ENCODE measurements around the gene MAPT. TPM values are rescaled to one million over a fixed set of nuclear protein-coding genes. Genes with fewer than 3 reads are reported as not detected.
"Not testable (repeated sequence)": the region's sequence is repeated elsewhere in the genome, so short reads cannot be mapped to it uniquely, and the experiment has no call there.

MAPT gene
- polyA plus RNA-seq, 1 experiment, result 0.27 TPM

DNA sequence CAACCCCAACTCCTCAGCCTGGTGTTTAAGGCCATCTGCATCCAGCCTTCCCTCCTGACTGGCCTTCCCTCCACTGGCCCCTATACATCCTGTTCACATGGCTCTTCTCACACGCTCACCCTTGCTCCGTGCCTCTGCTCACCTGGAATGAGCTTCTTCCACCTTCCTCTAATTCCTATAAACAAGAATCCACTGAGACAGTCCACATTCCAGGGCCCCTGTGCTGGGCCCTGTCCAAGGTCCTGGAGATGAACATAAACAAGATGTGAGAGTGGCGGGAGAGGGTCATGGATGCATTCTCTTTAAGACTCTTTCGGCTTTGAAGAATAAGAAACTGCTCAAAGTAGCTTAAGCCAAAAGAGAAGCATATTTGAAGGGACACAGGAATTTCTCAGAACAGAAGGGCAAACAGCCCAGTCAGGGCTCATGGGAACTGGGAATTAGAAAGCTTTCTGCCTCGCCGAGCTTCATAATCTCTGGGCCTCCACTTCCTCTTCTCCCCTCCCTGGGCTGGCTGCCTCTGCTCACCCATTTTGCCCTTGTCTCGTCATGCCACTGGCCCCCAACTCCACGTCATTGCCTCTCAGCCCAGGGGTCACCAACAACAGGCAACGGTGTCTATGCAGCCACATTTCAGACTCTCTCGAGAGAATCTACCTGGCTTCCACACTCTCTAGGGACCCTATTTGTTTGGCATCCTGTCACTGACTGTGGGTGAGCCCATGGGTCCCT lies 36.2 kb upstream of the MAPT start:
- H3K27ac ChIP-seq (ENCODE audit: low read depth, low read length), result no peak overlapping the region
- ChIA-PET POLR2A (no interaction called here), CTCF (interaction anchor here (0.6 to 1.3 kb wide), 2 partner anchors 26 to 162 kb away, joined by 3 to 7 read pairs; no protein-coding TSS in a partner anchor)
- H3K4me3 ChIP-seq (ENCODE audit: low read depth, low read length), result no peak overlapping the region
- no peak for DNase-seq (ENCODE audit: low read depth, low spot score)
- H3K9me3 ChIP-seq (ENCODE audit: control insufficient read depth, insufficient read depth, low read length), result no peaks in the 10 kb centered on the region
- H3K27me3 ChIP-seq (ENCODE audit: control insufficient read depth, insufficient read depth, low read length), result peaks cover 3% of the 10 kb centered on the region
- TF ChIP-seq, protein P1, sequence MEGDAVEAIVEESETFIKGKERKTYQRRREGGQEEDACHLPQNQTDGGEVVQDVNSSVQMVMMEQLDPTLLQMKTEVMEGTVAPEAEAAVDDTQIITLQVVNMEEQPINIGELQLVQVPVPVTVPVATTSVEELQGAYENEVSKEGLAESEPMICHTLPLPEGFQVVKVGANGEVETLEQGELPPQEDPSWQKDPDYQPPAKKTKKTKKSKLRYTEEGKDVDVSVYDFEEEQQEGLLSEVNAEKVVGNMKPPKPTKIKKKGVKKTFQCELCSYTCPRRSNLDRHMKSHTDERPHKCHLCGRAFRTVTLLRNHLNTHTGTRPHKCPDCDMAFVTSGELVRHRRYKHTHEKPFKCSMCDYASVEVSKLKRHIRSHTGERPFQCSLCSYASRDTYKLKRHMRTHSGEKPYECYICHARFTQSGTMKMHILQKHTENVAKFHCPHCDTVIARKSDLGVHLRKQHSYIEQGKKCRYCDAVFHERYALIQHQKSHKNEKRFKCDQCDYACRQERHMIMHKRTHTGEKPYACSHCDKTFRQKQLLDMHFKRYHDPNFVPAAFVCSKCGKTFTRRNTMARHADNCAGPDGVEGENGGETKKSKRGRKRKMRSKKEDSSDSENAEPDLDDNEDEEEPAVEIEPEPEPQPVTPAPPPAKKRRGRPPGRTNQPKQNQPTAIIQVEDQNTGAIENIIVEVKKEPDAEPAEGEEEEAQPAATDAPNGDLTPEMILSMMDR (IDR thresholded peaks at IDR 0.05; ENCODE audit: low read depth, low read length), result no peak

GRCh38 chr17:45861165-45861564 lies 33.2 kb upstream of the MAPT start:
- Histone ChIP-seq H3K9me3 (ENCODE audit: control insufficient read depth, insufficient read depth, low read length) (no peaks in the 10 kb centered on the region), H3K4me3 (ENCODE audit: low read depth, low read length) (no peak overlapping the region), H3K27me3 (ENCODE audit: control insufficient read depth, insufficient read depth, low read length) (peaks cover 6% of the 10 kb centered on the region), H3K27ac (ENCODE audit: low read depth, low read length) (no peak overlapping the region)
- no peak for DNase-seq (ENCODE audit: low read depth, low spot score)
- CTCF ChIA-PET, result interaction anchor here (1.2 kb wide), 1 partner anchor 9 kb away, joined by 3 read pairs; no protein-coding TSS in a partner anchor
- POLR2A ChIA-PET, result no interaction called here
- TF ChIP-seq, protein P1 (IDR thresholded peaks at IDR 0.05; ENCODE audit: low read depth, low read length), result no peak

DNA sequence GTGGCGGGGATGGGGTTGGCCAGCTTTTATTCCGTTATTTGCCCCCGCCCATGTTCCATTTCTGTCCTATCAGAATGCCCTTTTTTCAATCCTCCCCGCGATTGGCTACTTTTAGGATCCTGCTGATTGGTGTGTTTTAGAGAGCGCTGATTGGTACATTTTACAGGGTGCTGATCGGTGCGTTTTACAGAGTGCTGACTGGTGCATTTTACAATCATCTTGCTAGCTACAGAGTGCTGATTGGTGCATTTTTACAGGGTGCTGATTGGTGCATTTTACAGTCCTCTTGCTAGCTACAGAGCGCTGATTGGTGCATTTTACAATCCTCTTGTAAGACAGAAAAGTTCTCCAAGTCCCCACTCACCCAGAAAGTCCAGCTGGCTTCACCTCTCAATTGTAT lies 32.2 kb upstream of the MAPT start:
- H3K27ac ChIP-seq (ENCODE audit: low read depth, low read length); H3K27me3 ChIP-seq (ENCODE audit: control insufficient read depth, insufficient read depth, low read length); POLR2A ChIA-PET; H3K4me3 ChIP-seq (ENCODE audit: low read depth, low read length); H3K9me3 ChIP-seq (ENCODE audit: control insufficient read depth, insufficient read depth, low read length); DNase-seq (ENCODE audit: low read depth, low spot score): not testable (repeated sequence)
- CTCF ChIA-PET, result interaction anchor here (1.6 kb wide), 1 partner anchor 9 kb away, joined by 4 read pairs; no protein-coding TSS in a partner anchor

DNA sequence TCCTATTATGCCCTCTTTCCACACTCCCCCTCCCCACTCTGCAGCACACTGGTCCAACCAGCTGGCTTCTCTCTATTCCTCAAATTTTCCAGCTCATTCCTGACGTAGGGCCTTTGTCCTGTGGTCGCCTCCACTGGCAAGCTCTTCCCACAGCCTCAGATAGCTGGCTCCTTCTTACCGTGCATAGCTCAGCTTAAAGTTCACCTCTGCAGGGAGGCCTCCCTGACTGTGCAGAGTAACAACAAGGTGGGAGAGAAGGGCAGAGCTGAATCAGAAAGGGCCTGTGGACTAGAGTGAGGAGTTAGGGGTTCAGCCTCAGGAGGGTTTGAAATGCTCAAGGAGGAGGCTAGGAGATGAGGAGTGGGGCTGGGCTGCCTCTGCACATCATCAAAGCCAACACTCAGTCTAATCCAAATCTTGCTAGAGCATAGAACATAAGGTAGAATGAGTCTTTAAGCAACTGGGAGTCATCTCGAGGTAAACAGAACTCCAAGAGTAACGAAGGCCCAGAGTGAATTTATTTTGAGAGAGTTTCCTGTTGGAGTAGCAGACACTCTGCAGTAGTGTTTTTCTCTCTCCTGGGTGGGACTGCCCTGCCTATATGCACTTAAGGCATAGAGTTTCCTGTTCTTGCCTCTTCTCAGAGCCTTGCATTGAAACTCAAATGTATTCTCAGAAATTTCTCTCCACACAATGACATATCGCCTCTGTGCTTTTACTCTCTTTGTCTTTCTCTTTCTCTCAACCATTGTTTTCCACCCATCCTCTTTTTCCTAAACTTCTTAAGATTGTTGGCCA lies 30.3 kb upstream of the MAPT start:
- Histone ChIP-seq H3K4me3 (ENCODE audit: low read depth, low read length) (no peak overlapping the region), H3K27ac (ENCODE audit: low read depth, low read length) (no peak overlapping the region), H3K27me3 (ENCODE audit: control insufficient read depth, insufficient read depth, low read length) (peaks cover 10% of the 10 kb centered on the region), H3K9me3 (ENCODE audit: control insufficient read depth, insufficient read depth, low read length) (no peaks in the 10 kb centered on the region)
- TF ChIP-seq, protein P1 (IDR thresholded peaks at IDR 0.05; ENCODE audit: low read depth, low read length), result no peak
- DNase-seq (ENCODE audit: low read depth, low spot score), result no peak
- ChIA-PET CTCF (interaction anchor here (1.1 to 1.6 kb wide), 3 partner anchors 11 to 30 kb away, joined by 4 read pairs; no protein-coding TSS in a partner anchor), POLR2A (no interaction called here)

- H3K4me3 ChIP-seq (ENCODE audit: low read depth, low read length), result no peak overlapping the region
- no peak overlapping the region for H3K27ac ChIP-seq (ENCODE audit: low read depth, low read length)
Observed at GRCh38 chr17:45867171-45867570, 27.2 kb upstream of the MAPT start.

More at GRCh38 chr17:45867171-45867570, 27.2 kb upstream of the MAPT start:
- POLR2A ChIA-PET, result no interaction called here
- no peaks in the 10 kb centered on the region for H3K9me3 ChIP-seq (ENCODE audit: control insufficient read depth, insufficient read depth, low read length)
- H3K27me3 ChIP-seq (ENCODE audit: control insufficient read depth, insufficient read depth, low read length), result peaks cover 7% of the 10 kb centered on the region
- CTCF ChIA-PET, result interaction anchor here (1.1 kb wide), 1 partner anchor 26 kb away, joined by 4 read pairs; no protein-coding TSS in a partner anchor
- DNase-seq (ENCODE audit: low read depth, low spot score), result no peak
- TF ChIP-seq, protein P1 (IDR thresholded peaks at IDR 0.05; ENCODE audit: low read depth, low read length), result no peak
